GM19452 (cell line): ENCODE measurements around the gene CTSF.
A peak's percentile ranks its signal among the peaks of the same experiment; 100 is the strongest.
"Not testable (repeated sequence)": the region's sequence is repeated elsewhere in the genome, so short reads cannot be mapped to it uniquely, and the experiment has no call there.

ENCODE experiments used
- ATAC-seq: cut with Tn5 transposase; IDR thresholded peaks from one replicate; pipeline ENCODE4 v1.9.1; 2021; ENCODE audit not compliant: unreplicated experiment

Gene CTSF

GRCh38 chr11:66568124-66568916, at the start of gene CTSF:
Gene CTSF, minus strand, starts transcription at chr11:66568606. Its CDS starts 120 bp downstream, at chr11:66568486.
- no peak for ATAC-seq

GRCh38 chr11:66617155-66617834, 48.9 kb upstream of the CTSF start:
- no peak for ATAC-seq

- ATAC-seq = peak; percentile 78
Observed at GRCh38 chr11:66616379-66617154, 48.2 kb upstream of the CTSF start, which contains the start of gene RBM14. Gene RBM14, plus strand, starts transcription at chr11:66616630. Its CDS starts 91 bp downstream, at chr11:66616721.

GRCh38 chr11:66614073-66614472, 45.7 kb upstream of the CTSF start:
- ATAC-seq = no peak

- ATAC-seq = no peak
Observed at GRCh38 chr11:66612458-66612857, 44.1 kb upstream of the CTSF start.

- ATAC-seq = no peak
Observed at GRCh38 chr11:66609721-66610617, 41.6 kb upstream of the CTSF start.

GRCh38 chr11:66607126-66607834, 38.9 kb upstream of the CTSF start:
- ATAC-seq = no peak

GRCh38 chr11:66606608-66607007, 38.2 kb upstream of the CTSF start:
- not testable (repeated sequence) for ATAC-seq

- no peak for ATAC-seq
Observed at GRCh38 chr11:66604155-66604554, 35.7 kb upstream of the CTSF start.

GRCh38 chr11:66603072-66603471, 34.7 kb upstream of the CTSF start:
- no peak for ATAC-seq

GRCh38 chr11:66600631-66601233, 32.3 kb upstream of the CTSF start:
- ATAC-seq = no peak

- ATAC-seq = no peak
Observed at GRCh38 chr11:66600219-66600618, 31.8 kb upstream of the CTSF start.

- ATAC-seq = no peak
Observed at GRCh38 chr11:66598993-66599392, 30.6 kb upstream of the CTSF start.

GRCh38 chr11:66595245-66595904, 27.0 kb upstream of the CTSF start:
- ATAC-seq = no peak

GRCh38 chr11:66593650-66594049, 25.2 kb upstream of the CTSF start:
- ATAC-seq = no peak

- no peak for ATAC-seq
Observed at GRCh38 chr11:66593303-66593635, 24.9 kb upstream of the CTSF start.

GRCh38 chr11:66592457-66593302, 24.3 kb upstream of the CTSF start, which contains the start of the genes CCDC87 and CCS:
Gene CCDC87, minus strand, starts transcription at chr11:66593063. Its CDS starts 48 bp downstream, at chr11:66593015.
Gene CCS, plus strand, starts transcription at chr11:66593185. Its CDS starts 77 bp downstream, at chr11:66593262.
- peak; percentile 91 for ATAC-seq

GRCh38 chr11:66591175-66591574, 22.8 kb upstream of the CTSF start:
- no peak for ATAC-seq
